HCT116 (cell line): ENCODE data around the gene TBC1D8. TPM values are rescaled to one million over a fixed set of nuclear protein-coding genes. Genes with fewer than 3 reads are reported as not detected.

Source experiments
- ATAC-seq: fragments of 200-7000 bp; cut with Tn5 transposase; 2 replicates; pipeline ENCODE4 v1.9.1; 2020; ENCODE audit warnings: mild to moderate bottlenecking, moderate library complexity
- BruUV-seq: library from RNA; stranded (reverse); fragments of 400-500 nt; replicated peaks from 2 replicates; lab custom pipeline; 2021; lab: Mats Ljungman, UMichigan
- CTCF ChIA-PET: fragments of 300-600 bp; sonication (Branson Sonifier 250); formaldehyde crosslinking; loops from one replicate; lab custom pipeline; 2021; ENCODE audit warnings: antibody characterized with exemption; lab: Charles Lee
- POLR2A ChIA-PET: fragments of 300-600, 350-600 bp; sonication (Branson Sonifier 250); formaldehyde crosslinking; loops from one replicate; lab custom pipeline; 2021; ENCODE audit warnings: antibody characterized with exemption; lab: Charles Lee
- RAD21 ChIA-PET, 2 experiments: fragments of 300-600 bp; sonication (Branson Sonifier 250); formaldehyde crosslinking; loops; one replicate each; lab custom pipeline; 2023; ENCODE audit warnings: low total read pairs in 2 of 2; ENCODE audit not compliant: uncharacterized antibody in 2 of 2, unreplicated experiment in 2 of 2, low non-redundant PET in 1 of 2; lab: Charles Lee
- DNase-seq: peaks from one replicate; pipeline ENCODE4 v3.0.0-alpha.2; 2010; ENCODE audit warnings: low read depth, low spot score
- H2AFZ ChIP-seq: fragments of 200-600 bp; shearing (Covaris generic), sonication (generic); 2 replicates; pipeline ENCODE4 v1.6.1; 2017; ENCODE audit warnings: low read depth, mixed run types, mixed read lengths, antibody characterized with exemption, low read length; ENCODE audit not compliant: poor library complexity, severe bottlenecking
- H3K27ac ChIP-seq: 2 replicates; pipeline ENCODE4 v1.5.1; 2012; ENCODE audit warnings: low read depth, low read length
- H3K27me3 ChIP-seq: fragments of 200-600 bp; sonication (generic); 2 replicates; pipeline ENCODE4 v1.6.1; 2016; ENCODE audit warnings: mixed run types, low read length, mixed read lengths; ENCODE audit not compliant: insufficient read depth
- H3K36me3 ChIP-seq, 2 experiments: fragments of 200-500 bp in 1 of 2; fragments of 200-600 bp in 1 of 2; sonication (Bioruptor generic) in 1 of 2; sonication (generic) in 1 of 2; 2 replicates each; pipeline versions ENCODE4 v1.5.1 to v1.6.1; 2014 to 2016; ENCODE audit warnings: low read length in 2 of 2, inconsistent platforms in 1 of 2, mixed read lengths in 1 of 2, mixed run types in 1 of 2; ENCODE audit not compliant: insufficient read depth in 2 of 2, control insufficient read depth in 1 of 2
- H3K4me1 ChIP-seq, 2 experiments: fragments of 200-600 bp in 1 of 2; sonication (generic) in 1 of 2; 2 replicates each; pipeline versions ENCODE4 v1.5.1 to v1.6.1; 2012 to 2017; ENCODE audit warnings: low read length in 2 of 2, inconsistent platforms in 1 of 2, mild to moderate bottlenecking in 1 of 2, mixed read lengths in 1 of 2, mixed run types in 1 of 2, moderate library complexity in 1 of 2; ENCODE audit not compliant: insufficient read depth in 2 of 2, control insufficient read depth in 1 of 2
- H3K4me2 ChIP-seq: fragments of 200-600 bp; sonication (generic); 2 replicates; pipeline ENCODE4 v1.6.1; 2017; ENCODE audit warnings: mixed run types, low read length, mixed read lengths
- H3K4me3 ChIP-seq, 2 experiments: fragments of 200-600 bp in 1 of 2; sonication (generic) in 1 of 2; replicated peaks in 1 of 2; 2 replicates each; pipeline ENCODE4 v1.5.1; 2011 to 2016; ENCODE audit warnings: low read length in 2 of 2, control low read depth in 1 of 2, low read depth in 1 of 2, mild to moderate bottlenecking in 1 of 2, mixed read lengths in 1 of 2, mixed run types in 1 of 2
- H3K79me2 ChIP-seq: fragments of 200-600 bp; sonication (generic); 2 replicates; pipeline ENCODE4 v1.6.1; 2017; ENCODE audit warnings: mild to moderate bottlenecking, mixed run types, low read length, moderate library complexity, mixed read lengths; ENCODE audit not compliant: insufficient read depth
- H3K9ac ChIP-seq: fragments of 200-600 bp; sonication (generic); 2 replicates; pipeline ENCODE4 v1.6.1; 2016; ENCODE audit warnings: low read length, mixed read lengths
- H3K9me2 ChIP-seq: fragments of 200-600 bp; sonication (generic), shearing (Covaris generic); 2 replicates; pipeline ENCODE4 v1.6.1; 2017; ENCODE audit warnings: mixed run types, mild to moderate bottlenecking, moderate library complexity; ENCODE audit not compliant: insufficient read depth
- H3K9me3 ChIP-seq, 2 experiments: fragments of 200-500 bp in 1 of 2; fragments of 200-600 bp in 1 of 2; sonication (Bioruptor generic) in 1 of 2; sonication (generic) in 1 of 2; 2 replicates each; pipeline ENCODE4 v1.6.1; 2014 to 2017; ENCODE audit warnings: low read length in 2 of 2, mixed read lengths in 2 of 2, inconsistent platforms in 1 of 2, low read depth in 1 of 2, mild to moderate bottlenecking in 1 of 2, mixed run types in 1 of 2, moderate library complexity in 1 of 2; ENCODE audit not compliant: control insufficient read depth in 1 of 2, insufficient read depth in 1 of 2
- H4K20me1 ChIP-seq: fragments of 200-600 bp; sonication (generic), shearing (Covaris generic); 2 replicates; pipeline ENCODE4 v1.6.1; 2017; ENCODE audit warnings: mixed run types, mild to moderate bottlenecking, moderate library complexity; ENCODE audit not compliant: insufficient read depth
- CBX3 ChIP-seq: IDR thresholded peaks from 2 replicates; pipeline ENCODE4 v1.6.1; 2012; ENCODE audit warnings: low read depth
- EGR1 ChIP-seq: IDR thresholded peaks from 2 replicates; pipeline ENCODE4 v1.6.1; 2012; ENCODE audit warnings: low read depth
- ELF1 ChIP-seq: IDR thresholded peaks from 2 replicates; pipeline ENCODE4 v1.6.1; 2012; ENCODE audit warnings: low read depth, borderline replicate concordance
- EZH2 ChIP-seq: fragments of 200-600 bp; sonication (generic); IDR thresholded peaks from 2 replicates; pipeline ENCODE4 v1.6.1; 2017; ENCODE audit warnings: antibody characterized with exemption, mixed run types
- EZH2phosphoT487 ChIP-seq: fragments of 200-600 bp; IDR thresholded peaks from 2 replicates; pipeline ENCODE4 v1.6.1; 2018; ENCODE audit warnings: antibody characterized with exemption, borderline replicate concordance
- MAX ChIP-seq: IDR thresholded peaks from 2 replicates; pipeline ENCODE4 v1.6.1; 2012
- POLR2A ChIP-seq: IDR thresholded peaks from 2 replicates; pipeline ENCODE4 v1.7.0; 2011; ENCODE audit warnings: borderline replicate concordance; ENCODE audit not compliant: insufficient read depth, insufficient read length; ENCODE audit errors: extremely low read depth
- RAD21 ChIP-seq: IDR thresholded peaks from 2 replicates; pipeline ENCODE4 v1.6.1; 2012; ENCODE audit warnings: low read depth, mild to moderate bottlenecking
- REST ChIP-seq: IDR thresholded peaks from 2 replicates; pipeline ENCODE4 v1.6.1; 2012; ENCODE audit warnings: low read depth
- SP1 ChIP-seq: IDR thresholded peaks from 2 replicates; pipeline ENCODE4 v1.6.1; 2012; ENCODE audit warnings: low read depth
- SRF ChIP-seq: IDR thresholded peaks from 2 replicates; pipeline ENCODE4 v1.6.1; 2012; ENCODE audit warnings: low read depth
- TCF7L2 ChIP-seq: IDR thresholded peaks from 2 replicates; pipeline ENCODE4 v1.7.0; 2011; ENCODE audit warnings: borderline replicate concordance, inconsistent platforms; ENCODE audit not compliant: insufficient read depth, insufficient read length; ENCODE audit errors: extremely low read depth
- YY1 ChIP-seq: IDR thresholded peaks from 2 replicates; pipeline ENCODE4 v1.6.1; 2011; ENCODE audit warnings: low read length, low read depth, moderate library complexity, mild to moderate bottlenecking; ENCODE audit not compliant: insufficient replicate concordance; ENCODE audit errors: extremely low read depth
- ZBTB33 ChIP-seq: IDR thresholded peaks from 2 replicates; pipeline ENCODE4 v1.6.1; 2011; ENCODE audit warnings: mild to moderate bottlenecking, low read length, moderate library complexity; ENCODE audit not compliant: insufficient replicate concordance; ENCODE audit errors: extremely low read depth
- intact Hi-C: fragments of 100-400 bp; cut with micrococcal nuclease; formaldehyde crosslinking; loops from 2 replicates; pipeline ENCODE4 v1.10.0; 2022
- total RNA-seq: library from RNA; stranded (reverse); gene quantifications from one replicate; pipeline ENCODE4 v1.2.1, GENCODE V29; 2021; ENCODE audit not compliant: unreplicated experiment

TBC1D8 gene
- total RNA-seq, 1 experiment from 2014 or later, result 44.0 TPM

GRCh38 chr2:101030866-101031554 is 120.2 kb downstream of the TBC1D8 start:
- Histone ChIP-seq H3K9me3 (no peaks in the 10 kb centered on the region), H3K79me2 (no peaks in the 10 kb centered on the region), H3K4me2 (no peak overlapping the region), H2AFZ (no peak overlapping the region), H3K4me3 (no peak overlapping the region), H3K9ac (no peak overlapping the region), H3K9me2 (no peaks in the 10 kb centered on the region), H3K27me3 (no peaks in the 10 kb centered on the region), H4K20me1 (no peaks in the 10 kb centered on the region), H3K36me3 (peaks cover 18 to 30% of the 10 kb centered on the region in 2 experiments), H3K27ac (no peak overlapping the region), H3K4me1 (no peaks in the 10 kb centered on the region)
- ChIA-PET RAD21 (no interaction called here), CTCF (no interaction called here), POLR2A (no interaction called here)
- ATAC-seq (0 out of 2 replicates have a peak, but pooled peaks have one; percentile 39), DNase-seq (no peak)
- BruUV-seq, result no TSS peak
- intact Hi-C loops, result no loop called here
- TF ChIP-seq ZBTB33, result no peak
- no peak for TF ChIP-seq EGR1
- TF ChIP-seq RAD21, result peak; percentile 25; the same call in 1 of the 2 replicates
- no peak for TF ChIP-seq SRF
- no peak for TF ChIP-seq ELF1
- TF ChIP-seq MAX, result no peak

- RAD21 ChIA-PET, result no interaction called here
- H2AFZ ChIP-seq, result no peak overlapping the region
- DNase-seq (no peak), ATAC-seq (no peak)
- intact Hi-C loops, result no loop called here
- no peaks in the 10 kb centered on the region for H3K4me1 ChIP-seq
- POLR2A ChIA-PET, result no interaction called here
- H3K4me3 ChIP-seq, result no peak overlapping the region
- no peaks in the 10 kb centered on the region for H3K9me2 ChIP-seq
- no peak overlapping the region for H3K4me2 ChIP-seq
- no peak overlapping the region for H3K27ac ChIP-seq
- H4K20me1 ChIP-seq, result no peaks in the 10 kb centered on the region
- H3K27me3 ChIP-seq, result no peaks in the 10 kb centered on the region
- BruUV-seq, result no TSS peak
- H3K79me2 ChIP-seq, result no peaks in the 10 kb centered on the region
- H3K9ac ChIP-seq, result no peak overlapping the region
- peaks cover 17 to 23% of the 10 kb centered on the region in 2 experiments for H3K36me3 ChIP-seq
- H3K9me3 ChIP-seq, result no peaks in the 10 kb centered on the region
- CTCF ChIA-PET, result interaction anchor here (0.8 kb wide), 1 partner anchor 9 kb away, joined by 3 read pairs; no protein-coding TSS in a partner anchor
- no peak for TF ChIP-seq CBX3
- no peak for TF ChIP-seq TCF7L2
- no peak for TF ChIP-seq EZH2phosphoT487
- TF ChIP-seq MAX, result no peak
- TF ChIP-seq YY1, result no peak
- no peak for TF ChIP-seq SP1
- no peak for TF ChIP-seq EZH2
- TF ChIP-seq POLR2A, result no peak
- TF ChIP-seq REST, result no peak
These were observed 123.3 kb downstream of the TBC1D8 start for GRCh38 chr2:101027852-101028251.
